NCI-H82 treated with DMSO at 0.1 percent for 48 hours (cell line): ENCODE measurements around the gene RPS29.
"Not testable (repeated sequence)": the region's sequence is repeated elsewhere in the genome, so short reads cannot be mapped to it uniquely, and the experiment has no call there.

Experiments
- DNase-seq: peaks from one replicate; lab custom pipeline; 2025; ENCODE audit not compliant: unreplicated experiment; lab: John Stamatoyannopoulos, UW

RPS29 gene

GRCh38 chr14:49585803-49586672 is at the start of gene RPS29:
Gene RPS29, minus strand, starts transcription at chr14:49586380. Its CDS starts 34 bp downstream, at chr14:49586346.
- DNase-seq, result peak; percentile 93

GRCh38 chr14:49634547-49635334 is 48.6 kb upstream of the RPS29 start, which contains the start of gene DNAAF2:
Gene DNAAF2, minus strand, starts transcription at chr14:49635244. Its CDS starts 95 bp downstream, at chr14:49635149.
- DNase-seq, result peak; percentile 16

DNA sequence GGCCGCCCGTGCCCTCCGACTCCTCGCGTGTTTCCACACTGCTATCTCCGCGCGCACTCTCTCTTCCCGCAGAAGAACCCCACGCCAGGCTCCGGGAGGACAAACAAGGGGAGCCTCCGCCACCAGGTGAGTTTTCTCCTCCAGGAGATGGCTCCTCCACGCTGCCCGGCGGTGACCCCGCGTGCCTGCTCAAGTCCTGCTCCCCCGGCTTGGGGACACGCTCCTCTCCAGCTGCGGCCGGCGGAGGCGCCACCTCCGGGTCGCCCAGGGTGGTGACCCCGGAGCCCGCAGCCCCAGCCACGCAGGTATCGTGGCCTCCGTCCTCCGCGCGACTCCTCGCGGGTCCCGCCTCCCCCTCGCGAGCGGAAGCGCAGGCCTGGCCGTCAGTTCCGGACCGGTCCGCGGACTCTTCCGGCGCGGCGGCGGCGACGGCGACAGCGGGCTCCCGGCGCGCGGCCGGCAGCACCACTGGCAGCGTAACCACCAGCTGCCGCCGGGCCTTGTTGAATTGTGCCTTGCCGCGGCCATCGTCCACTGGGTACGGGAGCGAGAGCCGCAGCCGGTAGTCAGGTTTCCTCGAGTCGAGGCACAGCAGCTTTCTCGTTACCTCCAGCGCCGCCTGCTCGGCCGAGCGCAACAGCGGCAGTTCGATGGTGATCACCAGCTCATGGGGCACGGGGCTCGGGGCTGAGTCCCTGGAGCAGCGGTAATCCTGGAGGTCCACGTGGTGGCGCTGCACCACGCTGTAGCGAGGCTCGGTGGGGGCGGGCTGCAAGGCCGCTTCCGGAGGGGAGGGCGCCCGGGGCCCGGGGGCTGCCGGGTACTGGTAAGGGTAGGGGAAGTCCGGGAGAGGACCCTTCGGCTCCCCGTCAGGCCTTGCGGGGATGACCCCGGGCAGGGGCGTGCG is 47.7 kb upstream of the RPS29 start:
- DNase-seq, result peak; percentile 72

- DNase-seq, result no peak
These were observed 38.0 kb upstream of the RPS29 start for GRCh38 chr14:49623941-49624839.

DNA sequence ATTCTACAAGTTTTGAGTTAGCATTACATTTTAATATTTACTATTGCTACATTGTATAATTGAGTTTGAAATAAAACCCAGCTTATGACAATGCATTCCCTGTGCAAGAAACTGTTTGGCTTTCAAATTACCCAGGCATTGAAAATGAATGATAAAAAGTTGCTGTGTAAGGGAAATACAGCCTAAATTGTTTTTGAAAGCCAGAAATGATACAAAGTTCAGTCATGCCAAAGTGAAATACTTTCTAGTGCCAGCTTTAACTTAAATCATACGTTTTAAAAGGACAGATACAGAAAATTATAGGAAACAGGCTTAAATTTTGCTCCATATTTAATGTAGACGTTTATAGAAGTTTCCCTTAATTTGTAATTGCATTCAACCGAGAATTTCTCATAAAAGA is 37.2 kb upstream of the RPS29 start:
- DNase-seq, result no peak

GRCh38 chr14:49622022-49622607 is 35.9 kb upstream of the RPS29 start:
- no peak for DNase-seq

DNA sequence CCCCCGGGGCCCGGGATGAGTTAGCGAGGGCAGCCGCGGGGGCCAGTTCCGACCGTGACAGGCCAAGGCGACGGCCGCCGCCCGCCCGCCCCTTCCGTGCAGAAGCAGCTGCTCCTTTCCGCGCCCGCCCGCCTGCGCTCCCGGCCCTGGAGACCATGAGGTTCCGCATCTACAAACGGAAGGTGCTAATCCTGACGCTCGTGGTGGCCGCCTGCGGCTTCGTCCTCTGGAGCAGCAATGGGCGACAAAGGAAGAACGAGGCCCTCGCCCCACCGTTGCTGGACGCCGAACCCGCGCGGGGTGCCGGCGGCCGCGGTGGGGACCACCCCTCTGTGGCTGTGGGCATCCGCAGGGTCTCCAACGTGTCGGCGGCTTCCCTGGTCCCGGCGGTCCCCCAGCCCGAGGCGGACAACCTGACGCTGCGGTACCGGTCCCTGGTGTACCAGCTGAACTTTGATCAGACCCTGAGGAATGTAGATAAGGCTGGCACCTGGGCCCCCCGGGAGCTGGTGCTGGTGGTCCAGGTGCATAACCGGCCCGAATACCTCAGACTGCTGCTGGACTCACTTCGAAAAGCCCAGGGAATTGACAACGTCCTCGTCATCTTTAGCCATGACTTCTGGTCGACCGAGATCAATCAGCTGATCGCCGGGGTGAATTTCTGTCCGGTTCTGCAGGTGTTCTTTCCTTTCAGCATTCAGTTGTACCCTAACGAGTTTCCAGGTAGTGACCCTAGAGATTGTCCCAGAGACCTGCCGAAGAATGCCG is 35.1 kb upstream of the RPS29 start:
- DNase-seq, result no peak

DNA sequence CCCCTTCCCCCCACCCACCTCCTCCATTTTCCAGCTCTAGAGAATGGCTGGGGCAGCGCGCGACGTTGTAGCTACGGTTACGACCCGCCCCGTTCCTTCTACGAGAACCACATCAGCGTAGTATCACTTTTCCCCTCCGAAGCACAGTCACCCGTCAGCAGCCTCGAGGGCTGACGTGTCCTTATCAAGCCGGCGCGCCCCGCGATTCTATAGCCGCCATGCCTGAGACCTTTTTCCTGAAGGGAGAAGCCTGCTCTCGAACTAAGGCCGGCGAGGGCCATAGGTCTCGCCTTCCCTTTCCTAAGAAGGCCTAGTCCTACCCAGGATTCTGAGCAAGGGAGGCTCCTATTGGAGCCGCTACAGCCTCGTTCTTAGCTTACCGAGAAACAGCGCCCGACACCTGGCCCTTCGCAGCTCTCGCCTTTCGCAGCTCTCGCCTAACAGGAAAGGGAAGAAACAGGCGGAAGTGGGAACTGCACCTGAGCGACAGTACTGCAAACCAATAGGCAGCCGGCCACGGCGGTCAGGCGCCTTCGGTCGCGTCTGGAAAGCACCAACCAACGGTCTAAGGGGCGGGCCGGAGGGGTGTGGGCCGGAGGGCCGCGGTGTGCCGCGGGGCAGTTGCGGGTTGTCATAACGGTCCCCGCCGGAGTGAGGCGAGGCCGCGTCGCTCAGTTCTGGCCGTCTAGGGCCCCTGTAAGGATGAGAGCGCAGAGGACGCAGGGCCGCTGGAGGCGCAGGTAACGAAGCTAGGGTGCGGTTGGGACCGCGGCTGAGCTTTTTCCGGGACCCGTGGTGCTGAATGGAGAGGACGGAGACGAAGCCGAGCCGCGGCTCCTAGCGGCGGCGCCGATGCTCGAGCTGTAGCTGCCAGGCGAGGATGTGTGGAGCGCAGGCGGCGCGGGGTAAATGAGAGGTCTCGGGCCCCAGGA is 34.3 kb upstream of the RPS29 start, which contains the start of the genes MGAT2 and RPL36AL:
TSS of gene MGAT2 (plus strand) at position 618 of the 932 bp plus-strand sequence. CDS start 470 bp downstream, outside the sequence.
TSS of gene RPL36AL (minus strand) at position 445 of the 932 bp plus-strand sequence. CDS start 1,522 bp downstream, outside the sequence.
- peak; percentile 84 for DNase-seq

DNA sequence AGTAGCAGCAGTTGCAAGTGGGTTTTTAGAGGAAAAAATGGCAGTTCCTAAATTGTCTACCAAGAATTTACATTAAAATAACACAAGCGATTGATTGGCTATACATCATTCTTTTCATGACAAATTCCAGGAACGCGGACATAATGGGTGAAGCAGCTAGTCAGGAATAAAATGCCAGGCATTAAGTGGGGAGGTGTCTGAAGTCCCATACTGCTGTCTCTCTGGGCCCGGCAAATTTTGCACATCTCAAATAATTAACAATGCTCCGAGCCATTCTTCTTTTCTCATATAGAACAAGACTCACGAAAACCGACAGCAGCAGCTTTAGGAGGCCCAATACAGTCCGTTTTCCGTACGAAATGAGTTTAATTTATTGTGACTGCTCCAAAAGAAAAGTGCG is 33.5 kb upstream of the RPS29 start:
- DNase-seq, result no peak

DNA sequence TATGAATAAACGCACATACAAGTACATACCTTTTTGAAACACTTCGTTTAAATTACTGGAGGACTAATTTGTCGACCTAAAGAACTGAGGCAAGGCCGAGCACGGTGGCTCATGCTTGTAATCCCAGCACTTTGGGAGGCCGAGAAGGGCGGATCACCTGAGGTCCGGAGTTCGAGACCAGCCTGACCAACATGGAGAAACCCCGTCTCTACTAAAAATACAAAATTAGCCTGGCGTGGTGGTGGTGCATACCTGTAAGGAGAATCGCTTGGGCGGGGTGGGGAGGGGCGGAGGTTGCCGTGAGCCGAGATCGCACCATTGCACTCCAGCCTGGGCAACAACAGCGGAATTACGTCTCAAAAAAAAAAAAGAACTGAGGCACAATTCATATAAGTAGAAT is 33.1 kb upstream of the RPS29 start:
- not testable (repeated sequence) for DNase-seq

DNA sequence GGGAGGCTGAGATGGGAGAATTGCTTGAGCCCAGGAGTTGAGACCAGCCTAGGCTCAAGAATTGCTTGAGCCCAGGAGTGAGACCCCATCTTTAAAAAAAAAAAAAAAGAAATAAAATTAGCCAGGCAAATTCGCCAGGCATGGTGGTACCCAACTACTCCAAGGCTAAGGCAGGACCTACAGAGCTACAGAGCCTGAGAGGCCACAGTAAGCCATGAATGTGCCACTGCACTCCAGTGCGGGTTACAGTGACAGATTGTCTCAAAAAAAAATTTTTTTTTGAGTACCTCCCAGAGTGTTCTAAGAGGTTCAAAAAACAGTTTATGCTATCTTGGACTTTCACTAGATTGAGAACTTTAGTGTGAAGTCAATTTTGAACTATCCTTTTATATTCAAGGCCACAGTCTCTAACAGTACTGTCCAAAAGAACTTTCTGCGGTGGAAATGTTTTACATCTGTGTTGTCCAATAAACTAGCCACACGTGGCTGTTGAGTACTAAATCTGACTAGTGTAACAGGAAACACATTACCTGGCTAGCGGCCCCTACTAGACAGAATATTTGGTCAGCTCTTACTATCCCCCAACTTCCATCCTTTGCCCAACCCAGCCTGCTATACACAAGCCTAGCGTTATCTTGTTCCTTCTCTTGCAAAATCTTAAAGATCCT is 31.8 kb upstream of the RPS29 start:
- no peak for DNase-seq

DNA sequence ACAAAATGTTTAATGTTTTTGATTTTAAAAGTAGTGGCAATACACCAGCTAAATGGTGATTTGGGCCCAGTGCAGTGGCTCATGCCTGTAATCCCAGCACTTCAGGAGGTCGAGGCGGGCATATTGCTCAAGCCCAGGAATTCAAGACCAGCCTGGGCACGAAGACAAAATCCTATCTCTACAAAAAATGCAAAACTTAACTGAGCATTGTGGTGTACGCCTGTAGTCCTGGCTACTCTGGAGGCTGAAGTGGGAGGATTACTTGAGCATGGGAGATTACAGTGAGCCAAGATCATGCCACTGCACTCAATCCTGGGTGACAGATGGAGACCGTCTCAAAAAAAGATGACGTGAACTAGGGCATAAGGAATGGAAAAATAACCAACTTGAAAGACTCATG is 29.6 kb upstream of the RPS29 start:
- DNase-seq, result peak; percentile 19

- DNase-seq, result no peak
These were observed 28.0 kb upstream of the RPS29 start for GRCh38 chr14:49614196-49614595.

DNA sequence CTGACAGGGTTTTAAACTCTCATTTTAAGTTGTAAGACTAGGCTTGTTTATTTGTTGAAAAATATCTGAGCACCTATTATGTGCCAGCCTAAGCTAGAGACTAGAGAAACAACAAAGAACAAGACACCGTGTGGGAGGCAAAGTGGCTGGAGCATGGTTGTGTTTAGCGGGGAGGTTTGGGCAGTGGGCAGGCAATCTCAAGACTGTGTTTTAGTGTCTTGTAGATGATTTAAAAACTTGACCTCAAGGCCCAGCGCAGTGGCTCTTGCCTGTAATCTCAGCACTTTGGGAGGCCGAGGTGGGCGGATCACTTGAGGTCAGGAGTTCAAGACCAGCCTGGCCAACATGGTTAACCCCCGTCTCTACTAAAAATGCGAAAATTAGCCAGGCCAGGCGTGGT is 26.5 kb upstream of the RPS29 start:
- no peak for DNase-seq

DNA sequence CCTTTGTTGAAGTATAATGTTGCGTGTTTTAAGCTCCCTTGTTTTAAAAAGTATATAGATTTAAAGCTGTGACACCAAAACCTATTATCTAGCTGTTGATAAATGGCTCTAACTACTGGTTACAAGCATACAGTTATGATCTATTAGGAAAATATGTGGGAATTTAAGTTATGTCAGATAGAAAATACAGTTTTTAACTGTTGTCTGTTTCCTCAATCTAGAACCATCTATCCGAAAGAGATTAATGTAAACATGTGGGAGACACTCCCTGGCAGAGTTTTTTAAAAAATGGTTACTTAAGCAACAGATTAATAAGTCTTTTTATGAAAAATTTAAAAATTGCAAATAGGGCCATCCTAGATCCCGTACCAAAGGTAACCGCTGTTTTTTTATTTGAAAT is 26.1 kb upstream of the RPS29 start:
- DNase-seq, result no peak

DNA sequence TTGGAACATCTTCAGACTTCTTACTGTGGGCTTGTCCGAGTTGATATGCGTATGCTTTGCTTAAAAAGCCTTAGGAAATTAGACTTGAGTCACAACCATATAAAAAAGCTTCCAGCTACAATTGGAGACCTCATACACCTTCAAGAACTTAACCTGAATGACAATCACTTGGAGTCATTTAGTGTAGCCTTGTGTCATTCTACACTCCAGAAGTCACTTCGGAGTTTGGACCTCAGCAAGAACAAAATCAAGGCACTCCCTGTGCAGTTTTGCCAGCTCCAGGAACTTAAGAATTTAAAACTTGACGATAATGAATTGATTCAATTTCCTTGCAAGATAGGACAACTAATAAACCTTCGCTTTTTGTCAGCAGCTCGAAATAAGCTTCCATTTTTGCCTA is 21.4 kb upstream of the RPS29 start:
- no peak for DNase-seq
